ENCODE data around the gene PANK2. TPM values are rescaled to one million over a fixed set of nuclear protein-coding genes. Genes with fewer than 3 reads are reported as not detected.
"Not testable (repeated sequence)": the region's sequence is repeated elsewhere in the genome, so short reads cannot be mapped to it uniquely, and the experiment has no call there.

Gene PANK2
- total and polyA plus RNA-seq, 4 experiments from 2014 or later, result 48.5 to 80.5 (median 62.9) TPM

GRCh38 chr20:3935295-3935955 is 46.2 kb downstream of the PANK2 start:
- no peaks in the 10 kb centered on the region for H3K27me3 Mint-ChIP-seq
- peak overlapping the region in 6 of 7 donors; percentile 24 to 87 (median 66) for H3K27ac Mint-ChIP-seq
- peaks cover 37 to 43% of the 10 kb centered on the region in 2 donors for H3K36me3 Mint-ChIP-seq
- ChIA-PET POLR2A (ENCODE audit: partially characterized antibody) (interaction anchor here (1.0 kb wide), 1 partner anchor 29 kb away, joined by 3 read pairs; no protein-coding TSS in a partner anchor), CTCF (ENCODE audit: partially characterized antibody) (no interaction called here)
- Histone ChIP-seq H3K27ac (ENCODE audit: low read depth, low read length) (no peak overlapping the region), H3K4me3 (ENCODE audit: low read length in 2 of 2) (no peak overlapping the region), H3K9me3 (ENCODE audit: control insufficient read depth in 1 of 2, low read length in 2 of 2) (no peaks in the 10 kb centered on the region), H3K4me1 (ENCODE audit: insufficient read depth, low read length) (peaks cover 18% of the 10 kb centered on the region), H3K27me3 (ENCODE audit: insufficient read depth, low read length) (no peaks in the 10 kb centered on the region), H3K36me3 (ENCODE audit: insufficient read depth, low read length) (no peaks in the 10 kb centered on the region)
- H3K4me1 Mint-ChIP-seq, result peaks cover 9 to 36% (median 24%) of the 10 kb centered on the region in 4 donors
- DNase-seq, result no peak
- no peak overlapping the region for H3K4me3 Mint-ChIP-seq
- intact Hi-C loops (cut with micrococcal nuclease), result no loop called here
- H3K9me3 Mint-ChIP-seq, result peaks cover 0 to 12% (median 4%) of the 10 kb centered on the region in 8 donors

DNA sequence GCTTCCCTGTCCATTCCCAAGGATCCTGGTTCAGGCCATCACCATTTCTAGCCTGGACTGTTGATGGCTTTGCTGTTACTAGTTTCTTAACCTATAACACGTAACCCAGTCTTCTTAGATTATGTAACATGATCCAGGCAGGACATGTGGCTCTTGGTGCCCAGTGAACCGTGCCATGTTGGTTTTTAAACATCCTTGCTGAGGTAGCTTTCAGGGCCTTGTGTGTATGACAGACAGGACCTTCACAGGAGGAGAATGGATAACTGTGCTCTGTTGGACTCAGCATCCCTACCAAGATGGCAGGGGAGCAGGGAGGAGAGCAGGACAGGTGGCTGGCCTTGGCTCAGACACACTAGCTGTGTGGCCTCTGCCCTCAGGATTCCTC is 46.8 kb downstream of the PANK2 start:
- Mint-ChIP-seq H3K9me3 (peaks cover 0 to 16% (median 4%) of the 10 kb centered on the region in 8 donors), H3K27me3 (no peaks in the 10 kb centered on the region), H3K36me3 (peaks cover 42 to 48% of the 10 kb centered on the region in 2 donors), H3K4me3 (no peak overlapping the region), H3K4me1 (peaks cover 9 to 34% (median 21%) of the 10 kb centered on the region in 4 donors), H3K27ac (peak overlapping the region in 2 of 7 donors; percentile 48 to 74)
- no peak overlapping the region for H3K27ac ChIP-seq (ENCODE audit: low read depth, low read length)
- peaks cover 18% of the 10 kb centered on the region for H3K4me1 ChIP-seq (ENCODE audit: insufficient read depth, low read length)
- H3K27me3 ChIP-seq (ENCODE audit: insufficient read depth, low read length), result no peaks in the 10 kb centered on the region
- CTCF ChIA-PET (ENCODE audit: partially characterized antibody), result no interaction called here
- POLR2A ChIA-PET (ENCODE audit: partially characterized antibody), result interaction anchor here (1.0 kb wide), 1 partner anchor 29 kb away, joined by 3 read pairs; no protein-coding TSS in a partner anchor
- H3K36me3 ChIP-seq (ENCODE audit: insufficient read depth, low read length), result no peaks in the 10 kb centered on the region
- no peak overlapping the region for H3K4me3 ChIP-seq (ENCODE audit: low read length in 2 of 2)
- no peaks in the 10 kb centered on the region for H3K9me3 ChIP-seq (ENCODE audit: control insufficient read depth in 1 of 2, low read length in 2 of 2)
- no peak for DNase-seq
- intact Hi-C loops (cut with micrococcal nuclease), result no loop called here

- Histone ChIP-seq H3K4me1 (ENCODE audit: insufficient read depth, low read length) (peaks cover 10% of the 10 kb centered on the region), H3K9me3 (ENCODE audit: control insufficient read depth in 1 of 2, low read length in 2 of 2) (no peaks in the 10 kb centered on the region), H3K27me3 (ENCODE audit: insufficient read depth, low read length) (no peaks in the 10 kb centered on the region), H3K27ac (ENCODE audit: low read depth, low read length) (no peak overlapping the region), H3K36me3 (ENCODE audit: insufficient read depth, low read length) (no peaks in the 10 kb centered on the region), H3K4me3 (ENCODE audit: low read length in 2 of 2) (no peak overlapping the region)
- DNase-seq, result no peak
- H3K4me1 Mint-ChIP-seq, result peaks cover 6 to 18% (median 10%) of the 10 kb centered on the region in 4 donors
- H3K27ac Mint-ChIP-seq, result no peak overlapping the region
- ChIA-PET CTCF (ENCODE audit: partially characterized antibody) (interaction anchor here (1.6 kb wide), 1 partner anchor 61 kb away, joined by 3 read pairs; no protein-coding TSS in a partner anchor), POLR2A (ENCODE audit: partially characterized antibody) (no interaction called here)
- H3K36me3 Mint-ChIP-seq, result peaks cover 50 to 55% of the 10 kb centered on the region in 2 donors
- intact Hi-C loops (cut with micrococcal nuclease), result no loop called here
- H3K27me3 Mint-ChIP-seq, result no peaks in the 10 kb centered on the region
- H3K4me3 Mint-ChIP-seq, result no peak overlapping the region
- peaks cover 0 to 16% (median 5%) of the 10 kb centered on the region in 8 donors for H3K9me3 Mint-ChIP-seq
Measured at GRCh38 chr20:3937618-3938017, 48.4 kb downstream of the PANK2 start.

DNA sequence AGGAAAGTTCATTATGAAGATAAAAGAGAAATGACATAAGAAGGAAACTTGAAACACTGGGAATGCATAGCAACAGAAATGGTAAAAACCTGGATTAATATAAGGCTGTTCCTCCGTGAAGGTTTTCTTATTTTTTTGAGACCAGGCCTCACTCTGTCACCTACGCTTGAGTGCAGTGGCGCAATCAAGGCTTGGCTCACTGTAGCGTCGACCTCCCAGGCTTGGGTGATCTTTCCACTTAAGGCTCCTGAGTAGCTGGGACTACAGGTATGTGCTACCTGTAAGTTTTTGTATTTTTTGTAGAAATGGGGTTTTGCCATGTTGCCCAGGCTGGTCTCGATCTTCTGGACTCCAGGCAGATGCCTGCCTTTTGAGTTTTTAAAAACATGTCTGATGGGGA is 51.7 kb downstream of the PANK2 start:
- POLR2A ChIA-PET (ENCODE audit: partially characterized antibody), result no interaction called here
- no peak overlapping the region for H3K27ac ChIP-seq (ENCODE audit: low read depth, low read length)

DNA sequence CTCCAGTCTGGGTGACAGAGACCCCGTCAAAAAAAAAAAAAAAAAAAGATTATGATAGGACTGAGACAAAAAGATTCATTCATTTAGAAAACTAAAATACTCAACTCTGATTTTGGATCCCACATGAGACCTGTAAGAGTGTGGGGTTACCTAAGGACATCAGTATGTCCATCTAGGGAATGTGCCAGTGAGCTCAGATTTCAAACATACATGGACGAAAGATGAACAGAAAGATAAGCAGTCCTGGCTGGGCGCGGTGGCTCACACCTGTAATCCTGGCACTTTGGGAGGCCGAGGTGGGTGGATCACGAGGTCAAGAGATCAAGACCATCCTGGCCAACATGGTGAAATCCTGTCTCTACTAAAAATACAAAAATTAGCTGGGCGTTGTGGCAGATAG is 57.5 kb downstream of the PANK2 start:
- H3K36me3 Mint-ChIP-seq, result peaks cover 17 to 20% of the 10 kb centered on the region in 2 donors
- H3K9me3 Mint-ChIP-seq; H3K4me3 Mint-ChIP-seq; H3K4me1 ChIP-seq (ENCODE audit: insufficient read depth, low read length); intact Hi-C loops (cut with micrococcal nuclease); H3K9me3 ChIP-seq (ENCODE audit: control insufficient read depth in 1 of 2, low read length in 2 of 2); H3K27me3 Mint-ChIP-seq; DNase-seq; H3K27ac Mint-ChIP-seq; H3K4me1 Mint-ChIP-seq; H3K27ac ChIP-seq (ENCODE audit: low read depth, low read length); H3K36me3 ChIP-seq (ENCODE audit: insufficient read depth, low read length); H3K4me3 ChIP-seq (ENCODE audit: low read length in 2 of 2); H3K27me3 ChIP-seq (ENCODE audit: insufficient read depth, low read length): not testable (repeated sequence)
- ChIA-PET CTCF (ENCODE audit: partially characterized antibody) (interaction anchor here (0.7 to 1.1 kb wide), 4 partner anchors 10 to 56 kb away, joined by 3 to 4 read pairs (median 3); no protein-coding TSS in a partner anchor), POLR2A (ENCODE audit: partially characterized antibody) (interaction anchor here (0.6 to 2.3 kb wide), 3 partner anchors 19 to 84 kb away, joined by 4 to 5 read pairs (median 4); no protein-coding TSS in a partner anchor)

More for the DNA sequence above, 51.7 kb downstream of the PANK2 start:
- Mint-ChIP-seq H3K27ac (no peak overlapping the region), H3K4me1 (no peaks in the 10 kb centered on the region), H3K36me3 (peaks cover 49 to 51% of the 10 kb centered on the region in 2 donors), H3K9me3 (peaks cover 0 to 16% (median 5%) of the 10 kb centered on the region in 8 donors), H3K4me3 (no peak overlapping the region), H3K27me3 (no peaks in the 10 kb centered on the region)
- no peaks in the 10 kb centered on the region for H3K9me3 ChIP-seq (ENCODE audit: control insufficient read depth in 1 of 2, low read length in 2 of 2)
- H3K27me3 ChIP-seq (ENCODE audit: insufficient read depth, low read length), result no peaks in the 10 kb centered on the region
- intact Hi-C loops (cut with micrococcal nuclease), result no loop called here
- no peaks in the 10 kb centered on the region for H3K36me3 ChIP-seq (ENCODE audit: insufficient read depth, low read length)
- CTCF ChIA-PET (ENCODE audit: partially characterized antibody), result no interaction called here
- H3K4me3 ChIP-seq (ENCODE audit: low read length in 2 of 2), result no peak overlapping the region
- DNase-seq, result no peak
- H3K4me1 ChIP-seq (ENCODE audit: insufficient read depth, low read length), result no peaks in the 10 kb centered on the region

- no peak overlapping the region for H3K27ac ChIP-seq (ENCODE audit: low read depth, low read length)
- CTCF ChIA-PET (ENCODE audit: partially characterized antibody), result interaction anchor here (1.0 to 1.8 kb wide), 2 partner anchors 18 to 128 kb away, joined by 3 to 4 read pairs; no protein-coding TSS in a partner anchor
- no peak for DNase-seq
- Mint-ChIP-seq H3K36me3 (peaks cover 16 to 22% of the 10 kb centered on the region in 2 donors), H3K27me3 (no peaks in the 10 kb centered on the region), H3K4me1 (peaks cover 2 to 12% (median 8%) of the 10 kb centered on the region in 4 donors), H3K27ac (peak overlapping the region in 1 of 7 donors; percentile 6), H3K9me3 (no peaks in the 10 kb centered on the region), H3K4me3 (no peak overlapping the region)
- H3K4me3 ChIP-seq (ENCODE audit: low read length in 2 of 2), result no peak overlapping the region
- no peaks in the 10 kb centered on the region for H3K9me3 ChIP-seq (ENCODE audit: control insufficient read depth in 1 of 2, low read length in 2 of 2)
- intact Hi-C loops (cut with micrococcal nuclease), result no loop called here
- H3K36me3 ChIP-seq (ENCODE audit: insufficient read depth, low read length), result no peaks in the 10 kb centered on the region
- POLR2A ChIA-PET (ENCODE audit: partially characterized antibody), result no interaction called here
- H3K4me1 ChIP-seq (ENCODE audit: insufficient read depth, low read length), result no peaks in the 10 kb centered on the region
- H3K27me3 ChIP-seq (ENCODE audit: insufficient read depth, low read length), result no peaks in the 10 kb centered on the region
Measured at GRCh38 chr20:3964719-3965118, 75.5 kb downstream of the PANK2 start.

GRCh38 chr20:3966571-3966970 is 77.4 kb downstream of the PANK2 start:
- H3K27ac ChIP-seq (ENCODE audit: low read depth, low read length), result no peak overlapping the region
- ChIA-PET POLR2A (ENCODE audit: partially characterized antibody) (no interaction called here), CTCF (ENCODE audit: partially characterized antibody) (interaction anchor here (0.6 to 0.7 kb wide), 2 partner anchors 17 to 118 kb away, joined by 3 read pairs; no protein-coding TSS in a partner anchor)
- DNase-seq, result no peak
- H3K36me3 Mint-ChIP-seq, result peaks cover 16 to 30% of the 10 kb centered on the region in 2 donors
- no peak overlapping the region for H3K4me3 ChIP-seq (ENCODE audit: low read length in 2 of 2)
- H3K4me3 Mint-ChIP-seq, result no peak overlapping the region
- H3K9me3 Mint-ChIP-seq, result no peaks in the 10 kb centered on the region
- H3K9me3 ChIP-seq (ENCODE audit: control insufficient read depth in 1 of 2, low read length in 2 of 2), result no peaks in the 10 kb centered on the region
- peak overlapping the region in 1 of 7 donors; percentile 2 for H3K27ac Mint-ChIP-seq
- peaks cover 5 to 12% (median 9%) of the 10 kb centered on the region in 4 donors for H3K4me1 Mint-ChIP-seq
- intact Hi-C loops (cut with micrococcal nuclease), result no loop called here
- H3K36me3 ChIP-seq (ENCODE audit: insufficient read depth, low read length), result no peaks in the 10 kb centered on the region
- no peaks in the 10 kb centered on the region for H3K27me3 ChIP-seq (ENCODE audit: insufficient read depth, low read length)
- no peaks in the 10 kb centered on the region for H3K27me3 Mint-ChIP-seq
- H3K4me1 ChIP-seq (ENCODE audit: insufficient read depth, low read length), result no peaks in the 10 kb centered on the region

Data from CD4-positive, alpha-beta memory T cell (primary cell).